ENCODE measurements around the gene SLC25A26. TPM values are rescaled to one million over a fixed set of nuclear protein-coding genes. Genes with fewer than 3 reads are reported as not detected.

Gene SLC25A26
- total RNA-seq, 2 experiments from 2014 or later: 12.9 to 15.3 TPM

Other genes with a start within 250 kb of the SLC25A26 start
- under 1 TPM; 0.18 to 0.25 TPM for gene MAGI1, start 182.1 kb upstream of the SLC25A26 start, total RNA-seq

Measured in activated CD4-positive, alpha-beta memory T cell treated with anti-CD3 and anti-CD28 coated beads, Interleukin-2, amount 10 ng/mL, durations not matched to agents 7 days and 5 days (primary cell).